Cardiac muscle cell (in vitro differentiated cells and primary cell): ENCODE measurements around the gene BRMS1L. TPM values are rescaled to one million over a fixed set of nuclear protein-coding genes. Genes with fewer than 3 reads are reported as not detected.
A peak's percentile ranks its signal among the peaks of the same experiment; 100 is the strongest.
"Not testable (repeated sequence)": the region's sequence is repeated elsewhere in the genome, so short reads cannot be mapped to it uniquely, and the experiment has no call there.

ENCODE experiments used
- DNase-seq, 2 donors: peaks; one replicate each; pipeline versions ENCODE4 v3.0.0 to v3.0.0-alpha.2; 2010 to 2017; ENCODE audit warnings: low read depth in 1 of 2, low spot score in 1 of 2
- H3K27ac ChIP-seq: fragments of 200-600 bp; sonication (generic); 2 replicates; pipeline ENCODE4 v1.5.1; 2016
- H3K27me3 ChIP-seq: fragments of 200-600 bp; sonication (generic); 2 replicates; pipeline ENCODE4 v1.6.0; 2016; ENCODE audit warnings: control low read depth
- H3K36me3 ChIP-seq: fragments of 200-600 bp; sonication (generic); 2 replicates; pipeline ENCODE4 v1.5.1; 2016; ENCODE audit warnings: control low read depth
- H3K4me1 ChIP-seq: fragments of 200-600 bp; sonication (generic); 2 replicates; pipeline ENCODE4 v1.8.1; 2017; ENCODE audit warnings: low read depth, mild to moderate bottlenecking, mixed run types
- H3K4me3 ChIP-seq: fragments of 200-600 bp; sonication (generic); 2 replicates; pipeline ENCODE4 v1.5.1; 2016; ENCODE audit warnings: mild to moderate bottlenecking
- H3K9me3 ChIP-seq: fragments of 200-600 bp; sonication (generic); 2 replicates; pipeline ENCODE4 v1.5.1; 2017; ENCODE audit warnings: low read depth, mild to moderate bottlenecking, control low read depth
- polyA plus RNA-seq: library from polyadenylated mRNA; unstranded; fragments of >200 nt; fragmentation: Nextera tagmentation; extraction: Ambion mirVana; gene quantifications from 2 replicates; pipeline ENCODE4 v1.2.1, GENCODE V29; 2016
- total RNA-seq: library from RNA; depleted of rRNA; stranded (reverse); fragments of >200 nt; gene quantifications from 2 replicates; pipeline ENCODE4 v1.2.3, GENCODE V29; 2016
- TF ChIP-seq, protein P1 (sequence below): IDR thresholded peaks from 2 replicates; pipeline ENCODE4 v1.5.1; 2012; ENCODE audit warnings: low read depth, mild to moderate bottlenecking, low read length

The BRMS1L gene, protein sequence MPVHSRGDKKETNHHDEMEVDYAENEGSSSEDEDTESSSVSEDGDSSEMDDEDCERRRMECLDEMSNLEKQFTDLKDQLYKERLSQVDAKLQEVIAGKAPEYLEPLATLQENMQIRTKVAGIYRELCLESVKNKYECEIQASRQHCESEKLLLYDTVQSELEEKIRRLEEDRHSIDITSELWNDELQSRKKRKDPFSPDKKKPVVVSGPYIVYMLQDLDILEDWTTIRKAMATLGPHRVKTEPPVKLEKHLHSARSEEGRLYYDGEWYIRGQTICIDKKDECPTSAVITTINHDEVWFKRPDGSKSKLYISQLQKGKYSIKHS
- total RNA-seq (7.0 and 8.2 TPM in 2 replicates), polyA plus RNA-seq (18.4 and 18.5 TPM in 2 replicates)

DNA sequence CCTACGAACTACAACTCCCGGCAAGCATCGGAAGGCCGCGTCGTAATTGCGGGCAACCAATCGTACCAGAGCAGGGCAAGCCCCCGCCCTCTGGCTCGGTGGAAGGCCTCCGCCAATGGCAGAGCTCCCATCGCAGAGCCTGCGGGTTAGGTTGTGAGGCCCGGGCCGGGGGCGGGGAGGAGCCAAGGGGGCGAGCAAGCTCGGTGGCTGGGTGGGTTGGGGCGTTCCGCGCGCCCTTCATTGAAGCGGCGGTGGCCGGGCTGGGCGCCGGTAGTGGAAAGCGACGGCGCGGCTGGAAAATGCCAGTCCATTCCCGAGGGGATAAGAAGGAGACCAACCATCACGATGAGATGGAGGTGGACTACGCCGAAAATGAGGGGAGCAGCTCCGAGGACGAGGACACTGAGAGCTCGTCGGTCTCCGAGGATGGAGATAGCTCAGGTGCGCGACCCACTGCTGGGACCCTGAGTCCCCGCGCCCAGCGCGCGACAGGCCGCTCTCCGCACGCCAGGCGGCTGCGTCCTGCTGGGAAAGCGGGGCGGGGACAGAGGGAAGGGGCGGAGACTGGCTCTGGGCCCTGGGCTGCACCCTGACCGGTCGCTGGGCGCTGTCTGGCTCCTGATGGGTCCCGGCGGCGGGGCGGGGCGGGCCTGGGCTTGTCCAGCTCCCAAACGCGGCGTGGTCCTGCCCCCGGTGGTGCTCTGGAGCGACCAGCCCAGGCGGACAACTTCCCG lies at the start of gene BRMS1L:
Gene BRMS1L, plus strand, starts transcription at position 121 of the 734 bp plus-strand sequence. Its CDS starts 179 bp downstream, at position 300.
- TF ChIP-seq, protein P1, sequence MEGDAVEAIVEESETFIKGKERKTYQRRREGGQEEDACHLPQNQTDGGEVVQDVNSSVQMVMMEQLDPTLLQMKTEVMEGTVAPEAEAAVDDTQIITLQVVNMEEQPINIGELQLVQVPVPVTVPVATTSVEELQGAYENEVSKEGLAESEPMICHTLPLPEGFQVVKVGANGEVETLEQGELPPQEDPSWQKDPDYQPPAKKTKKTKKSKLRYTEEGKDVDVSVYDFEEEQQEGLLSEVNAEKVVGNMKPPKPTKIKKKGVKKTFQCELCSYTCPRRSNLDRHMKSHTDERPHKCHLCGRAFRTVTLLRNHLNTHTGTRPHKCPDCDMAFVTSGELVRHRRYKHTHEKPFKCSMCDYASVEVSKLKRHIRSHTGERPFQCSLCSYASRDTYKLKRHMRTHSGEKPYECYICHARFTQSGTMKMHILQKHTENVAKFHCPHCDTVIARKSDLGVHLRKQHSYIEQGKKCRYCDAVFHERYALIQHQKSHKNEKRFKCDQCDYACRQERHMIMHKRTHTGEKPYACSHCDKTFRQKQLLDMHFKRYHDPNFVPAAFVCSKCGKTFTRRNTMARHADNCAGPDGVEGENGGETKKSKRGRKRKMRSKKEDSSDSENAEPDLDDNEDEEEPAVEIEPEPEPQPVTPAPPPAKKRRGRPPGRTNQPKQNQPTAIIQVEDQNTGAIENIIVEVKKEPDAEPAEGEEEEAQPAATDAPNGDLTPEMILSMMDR = no peak
- DNase-seq = peak; percentile 99 to 100
- H3K27ac ChIP-seq = peak within 1 kb of the TSS; percentile 95
- H3K4me1 ChIP-seq = peaks cover 3% of the 10 kb centered on the region
- H3K4me3 ChIP-seq = peak within 1 kb of the TSS; percentile 71
- no peaks in the 10 kb centered on the region for H3K9me3 ChIP-seq
- H3K27me3 ChIP-seq = no peaks in the 10 kb centered on the region
- peaks cover 3% of the 10 kb centered on the region for H3K36me3 ChIP-seq

DNA sequence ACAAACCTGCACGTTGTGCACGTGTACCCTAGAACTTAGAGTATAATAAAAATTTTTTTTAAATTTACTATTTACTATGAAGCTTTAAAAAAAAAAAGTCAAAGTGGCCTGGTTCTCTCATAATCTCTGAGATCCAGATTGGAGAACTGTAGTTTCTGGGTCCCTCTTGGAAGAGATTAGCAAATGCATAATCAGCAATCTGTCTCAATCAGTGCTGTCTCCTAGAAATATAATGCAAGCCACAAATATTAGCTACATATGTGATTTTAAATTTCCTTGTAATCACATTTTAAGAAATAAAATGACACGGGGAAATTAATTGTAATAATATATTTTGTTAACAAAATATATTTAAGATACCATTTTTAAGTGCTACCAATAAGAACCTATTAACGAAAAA lies 49.3 kb upstream of the BRMS1L start:
- TF ChIP-seq, protein P1 = no peak
- H3K36me3 ChIP-seq = peaks cover 2% of the 10 kb centered on the region
- no peaks in the 10 kb centered on the region for H3K27me3 ChIP-seq
- H3K4me3 ChIP-seq = no peak overlapping the region
- H3K4me1 ChIP-seq = no peaks in the 10 kb centered on the region
- DNase-seq = no peak
- no peaks in the 10 kb centered on the region for H3K9me3 ChIP-seq
- no peak overlapping the region for H3K27ac ChIP-seq

DNA sequence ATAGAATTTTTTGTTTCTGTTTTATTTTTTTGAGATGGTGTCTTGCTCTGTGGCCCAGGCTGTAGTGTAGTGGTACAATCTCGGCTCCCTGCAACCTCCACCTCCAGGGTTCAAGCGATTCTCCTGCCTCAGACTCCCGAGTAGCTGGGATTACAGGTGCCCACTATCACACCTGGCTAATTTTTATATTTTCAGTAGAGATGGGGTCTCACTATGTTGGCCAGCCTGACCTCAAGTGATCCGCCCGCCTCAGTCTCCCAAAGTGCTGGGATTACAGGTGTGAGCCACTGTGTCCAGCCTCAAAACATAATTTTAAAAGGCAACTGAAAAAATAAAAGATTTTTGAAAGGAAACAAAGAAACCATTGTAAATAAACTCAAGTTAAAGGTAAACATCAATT lies 48.6 kb upstream of the BRMS1L start:
- H3K4me1 ChIP-seq, DNase-seq, H3K27me3 ChIP-seq, H3K9me3 ChIP-seq, H3K4me3 ChIP-seq, H3K36me3 ChIP-seq, H3K27ac ChIP-seq: not testable (repeated sequence)

DNA sequence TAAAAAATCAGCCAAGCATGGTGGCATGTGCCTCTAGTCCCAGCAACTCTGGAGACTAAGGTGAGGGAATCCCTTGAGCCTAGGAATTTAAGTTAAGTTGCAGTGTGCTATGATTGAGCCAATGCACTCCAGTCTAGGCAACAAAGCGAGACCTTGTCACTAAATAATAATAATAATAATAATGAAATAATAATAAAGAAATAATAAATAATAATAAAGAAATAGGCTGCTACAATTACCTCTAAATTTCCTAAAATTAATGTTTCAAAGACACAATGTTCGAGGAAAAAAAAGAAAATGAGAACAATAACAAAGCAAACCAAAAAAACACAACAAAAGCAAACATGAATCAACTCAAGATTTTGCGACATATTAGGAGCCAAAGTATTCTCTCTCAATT lies 46.8 kb upstream of the BRMS1L start:
- Histone ChIP-seq H3K27ac (no peak overlapping the region), H3K27me3 (no peaks in the 10 kb centered on the region), H3K36me3 (peaks cover 2% of the 10 kb centered on the region), H3K4me3 (no peak overlapping the region), H3K4me1 (no peaks in the 10 kb centered on the region), H3K9me3 (no peaks in the 10 kb centered on the region)
- no peak for DNase-seq
- TF ChIP-seq, protein P1 = no peak

DNA sequence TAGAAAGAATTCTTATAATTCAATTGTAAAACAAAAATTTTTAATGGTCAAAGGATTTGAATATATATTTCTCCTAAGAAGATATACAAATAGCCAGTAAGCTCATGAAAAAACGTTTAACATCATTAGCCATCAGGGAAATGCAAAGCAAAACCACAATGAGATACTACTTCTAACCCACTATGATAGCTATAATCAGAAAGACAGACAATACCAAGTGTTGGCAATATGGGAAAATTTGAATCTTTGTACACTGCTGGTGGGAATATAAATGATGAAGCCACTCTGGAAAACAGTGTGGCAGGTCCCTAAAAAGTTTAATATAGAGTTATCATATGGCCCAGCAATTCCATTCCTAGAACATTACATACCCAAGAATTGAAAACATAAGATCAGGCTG lies 42.4 kb upstream of the BRMS1L start:
- H3K4me1 ChIP-seq = no peaks in the 10 kb centered on the region
- no peaks in the 10 kb centered on the region for H3K9me3 ChIP-seq
- H3K27ac ChIP-seq = no peak overlapping the region
- TF ChIP-seq, protein P1 = no peak
- no peaks in the 10 kb centered on the region for H3K27me3 ChIP-seq
- no peak overlapping the region for H3K4me3 ChIP-seq
- no peak for DNase-seq
- H3K36me3 ChIP-seq = no peaks in the 10 kb centered on the region

DNA sequence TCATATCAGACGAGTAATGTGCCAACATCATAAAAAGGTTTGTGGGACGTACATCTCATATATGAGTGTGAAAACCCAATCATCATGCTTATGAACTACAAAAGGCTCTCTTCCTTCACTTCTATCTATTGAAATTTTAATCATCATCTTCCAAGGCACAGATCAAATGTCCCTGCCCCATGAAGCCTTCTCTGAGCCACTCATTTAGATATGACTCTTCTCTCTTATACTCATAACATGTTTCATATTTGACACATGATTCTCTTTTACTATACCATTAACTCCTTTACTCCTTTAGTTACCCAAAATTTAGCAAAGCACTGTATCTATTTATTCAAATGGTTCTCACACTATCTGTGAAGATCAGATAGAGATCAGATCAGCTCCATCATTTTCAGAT lies 39.3 kb upstream of the BRMS1L start:
- Histone ChIP-seq H3K9me3 (no peaks in the 10 kb centered on the region), H3K36me3 (no peaks in the 10 kb centered on the region)

More for the DNA sequence above, 39.3 kb upstream of the BRMS1L start:
- DNase-seq = no peak
- H3K27ac ChIP-seq = no peak overlapping the region
- TF ChIP-seq, protein P1 = no peak
- no peak overlapping the region for H3K4me3 ChIP-seq
- no peaks in the 10 kb centered on the region for H3K4me1 ChIP-seq
- no peaks in the 10 kb centered on the region for H3K27me3 ChIP-seq
